IMR-90 (cell line): ENCODE results near the gene AKNA. TPM values are rescaled to one million over a fixed set of nuclear protein-coding genes. Genes with fewer than 3 reads are reported as not detected.

Source experiments
- ATAC-seq: fragments of 200-7000 bp; cut with Tn5 transposase; 2 replicates; pipeline ENCODE4 v1.9.1; 2020; ENCODE audit warnings: low read depth, mild to moderate bottlenecking, moderate library complexity
- BruUV-seq: library from RNA; stranded (reverse); fragments of 400-500 nt; replicated peaks from 2 replicates; lab custom pipeline; 2021; lab: Mats Ljungman, UMichigan
- CTCF ChIA-PET: fragments of 300-600 bp; formaldehyde crosslinking; extraction: SDS; loops from one replicate; lab custom pipeline; 2021; ENCODE audit warnings: antibody characterized with exemption; lab: Yijun Ruan, JAX
- POLR2A ChIA-PET: fragments of 300-600 bp; sonication (Branson Sonifier 250); formaldehyde crosslinking; loops from one replicate; lab custom pipeline; 2022; ENCODE audit warnings: antibody characterized with exemption; ENCODE audit not compliant: unreplicated experiment; lab: Charles Lee
- DNase-seq: peaks from one replicate; pipeline ENCODE4 v3.0.0; 2013
- H2AFZ ChIP-seq: replicated peaks from 2 replicates; pipeline ENCODE3; 2013; ENCODE audit warnings: low read length, mild to moderate bottlenecking; ENCODE audit not compliant: poor library complexity
- H2AK5ac ChIP-seq: 2 replicates; pipeline ENCODE4 v1.6.1; 2013; ENCODE audit warnings: low read depth, low read length, inconsistent platforms
- H2AK9ac ChIP-seq: replicated peaks from 2 replicates; pipeline ENCODE3; 2013; ENCODE audit warnings: mild to moderate bottlenecking, low read depth, low read length, moderate library complexity; ENCODE audit not compliant: poor library complexity
- H2BK120ac ChIP-seq: 2 replicates; pipeline ENCODE4 v1.6.1; 2013; ENCODE audit warnings: low read depth, low read length, inconsistent platforms
- H2BK15ac ChIP-seq: 3 replicates; pipeline ENCODE4 v1.6.1; 2013; ENCODE audit warnings: low read depth, low read length, inconsistent platforms
- H2BK20ac ChIP-seq: 2 replicates; pipeline ENCODE4 v1.6.1; 2013; ENCODE audit warnings: low read depth, mild to moderate bottlenecking, inconsistent platforms, low read length, moderate library complexity
- H2BK5ac ChIP-seq: 2 replicates; pipeline ENCODE4 v1.6.1; 2013; ENCODE audit warnings: mild to moderate bottlenecking, low read depth, low read length, inconsistent platforms; ENCODE audit not compliant: poor library complexity, severe bottlenecking
- H3K14ac ChIP-seq: replicated peaks from 2 replicates; pipeline ENCODE4 v1.6.1; 2013; ENCODE audit warnings: low read depth, low read length, inconsistent platforms
- H3K18ac ChIP-seq: 2 replicates; pipeline ENCODE4 v1.6.1; 2013; ENCODE audit warnings: low read depth, low read length, control low read depth
- H3K23ac ChIP-seq: 2 replicates; pipeline ENCODE4 v1.6.1; 2013; ENCODE audit warnings: low read depth, low read length, inconsistent platforms
- H3K27ac ChIP-seq: 2 replicates; pipeline ENCODE4 v1.5.1; 2013; ENCODE audit warnings: mild to moderate bottlenecking, control low read depth, low read length; ENCODE audit not compliant: insufficient read depth
- H3K27me3 ChIP-seq: 2 replicates; pipeline ENCODE4 v1.6.1; 2013; ENCODE audit warnings: low read length; ENCODE audit not compliant: control insufficient read depth, insufficient read depth
- H3K36me3 ChIP-seq: 2 replicates; pipeline ENCODE4 v1.6.1; 2013; ENCODE audit warnings: low read length, mixed read lengths; ENCODE audit not compliant: control insufficient read depth, insufficient read depth
- H3K4ac ChIP-seq: 2 replicates; pipeline ENCODE4 v1.6.1; 2013; ENCODE audit warnings: low read depth, low read length, inconsistent platforms
- H3K4me1 ChIP-seq: 2 replicates; pipeline ENCODE4 v1.6.1; 2013; ENCODE audit warnings: low read length, mixed read lengths; ENCODE audit not compliant: control insufficient read depth, insufficient read depth
- H3K4me2 ChIP-seq: 2 replicates; pipeline ENCODE4 v1.6.1; 2013; ENCODE audit warnings: low read depth, mild to moderate bottlenecking, control low read depth, low read length, moderate library complexity
- H3K4me3 ChIP-seq: 2 replicates; pipeline ENCODE4 v1.5.1; 2013; ENCODE audit warnings: low read depth, mild to moderate bottlenecking, control low read depth, low read length, moderate library complexity; ENCODE audit not compliant: insufficient read depth
- H3K56ac ChIP-seq: 2 replicates; pipeline ENCODE4 v1.6.1; 2013; ENCODE audit warnings: low read length, inconsistent platforms; ENCODE audit not compliant: insufficient read depth; ENCODE audit errors: extremely low read depth
- H3K79me1 ChIP-seq, 2 experiments: 2 replicates each; pipeline ENCODE4 v1.6.1; 2013; ENCODE audit warnings: low read length in 2 of 2, inconsistent platforms in 1 of 2, low read depth in 1 of 2
- H3K9ac ChIP-seq: 2 replicates; pipeline ENCODE4 v1.6.1; 2013; ENCODE audit warnings: low read depth, low read length, control low read depth
- H3K9me1 ChIP-seq: 2 replicates; pipeline ENCODE4 v1.6.1; 2013; ENCODE audit warnings: low read length, inconsistent platforms; ENCODE audit not compliant: insufficient read depth
- H3K9me3 ChIP-seq: 2 replicates; pipeline ENCODE4 v1.6.1; 2013; ENCODE audit warnings: low read length; ENCODE audit not compliant: control insufficient read depth, insufficient read depth
- H4K20me1 ChIP-seq: 2 replicates; pipeline ENCODE4 v1.6.1; 2013; ENCODE audit warnings: low read length, inconsistent platforms; ENCODE audit not compliant: insufficient read depth
- H4K5ac ChIP-seq: 2 replicates; pipeline ENCODE4 v1.6.1; 2013; ENCODE audit warnings: mild to moderate bottlenecking, low read depth, low read length, control low read depth
- H4K8ac ChIP-seq, 2 experiments: 2 replicates each; pipeline ENCODE4 v1.6.1; 2013; ENCODE audit warnings: low read depth in 2 of 2, low read length in 2 of 2, control low read depth in 1 of 2, inconsistent platforms in 1 of 2
- H4K91ac ChIP-seq: 2 replicates; pipeline ENCODE4 v1.6.1; 2013; ENCODE audit warnings: low read depth, low read length, inconsistent platforms; ENCODE audit not compliant: insufficient read depth
- CEBPB ChIP-seq: IDR thresholded peaks from 2 replicates; pipeline ENCODE4 v1.6.1; 2012; ENCODE audit warnings: low read depth, low read length, improper control_type of control experiment
- ELK1 ChIP-seq: fragments of 150-350 bp; IDR thresholded peaks from 2 replicates; pipeline ENCODE4 v1.6.1; 2016; ENCODE audit warnings: low read depth, mild to moderate bottlenecking, low read length, moderate library complexity, borderline replicate concordance
- FOS ChIP-seq: fragments of 150-350 bp; IDR thresholded peaks from 2 replicates; pipeline ENCODE4 v1.6.1; 2016; ENCODE audit warnings: low read depth, low read length
- MAZ ChIP-seq: IDR thresholded peaks from 2 replicates; pipeline ENCODE4 v1.6.1; 2012; ENCODE audit warnings: low read depth, mild to moderate bottlenecking, low read length, improper control_type of control experiment, moderate library complexity, borderline replicate concordance
- MXI1 ChIP-seq: IDR thresholded peaks from 2 replicates; pipeline ENCODE4 v1.6.1; 2012; ENCODE audit warnings: low read depth, mild to moderate bottlenecking, low read length, moderate library complexity, borderline replicate concordance
- POLR2A ChIP-seq: IDR thresholded peaks from 2 replicates; pipeline ENCODE4 v1.6.1; 2012; ENCODE audit warnings: mild to moderate bottlenecking, low read depth, low read length
- RCOR1 ChIP-seq: IDR thresholded peaks from 2 replicates; pipeline ENCODE4 v1.6.1; 2012; ENCODE audit warnings: mild to moderate bottlenecking, low read length, improper control_type of control experiment; ENCODE audit not compliant: insufficient replicate concordance
- RFX5 ChIP-seq: IDR thresholded peaks from 2 replicates; pipeline ENCODE4 v1.8.0; 2012; ENCODE audit warnings: low read depth, mild to moderate bottlenecking, low read length, moderate library complexity
- USF2 ChIP-seq: fragments of 150-350 bp; IDR thresholded peaks from 2 replicates; pipeline ENCODE4 v1.6.1; 2017; ENCODE audit warnings: mild to moderate bottlenecking, antibody characterized with exemption, low read length, low read depth
- WGBS, 2 experiments: methylation state at CpG; one replicate each; pipeline versions ENCODE4 v1.1.5 to v1.1.7; 2013; ENCODE audit warnings: missing lambda C conversion rate in 2 of 2; ENCODE audit not compliant: insufficient read length in 1 of 2; ENCODE audit errors: extremely low coverage in 2 of 2; 5-methylcytosine and 5-hydroxymethylcytosine counted together
- dilution Hi-C: fragments of 300-500 bp; cut with HindIII; formaldehyde crosslinking; loops from one replicate; pipeline ENCODE4 v1.14.3; 2018; ENCODE audit warnings: low sequenced_read_pairs; ENCODE audit not compliant: unreplicated experiment
- in situ Hi-C: fragments of 300-500 bp; cut with MboI; formaldehyde crosslinking; loops from 3 replicates; pipeline ENCODE4 v1.14.3; 2019; ENCODE audit warnings: low sequenced_read_pairs, inconsistent platforms, mixed read lengths
- intact Hi-C: fragments of 100-400 bp; cut with micrococcal nuclease; formaldehyde crosslinking; loops from 2 replicates; pipeline ENCODE4 v1.10.0; 2022
- polyA plus RNA-seq, 3 experiments: library from polyadenylated mRNA; depleted of rRNA; stranded (reverse); fragments of >200 nt; gene quantifications; 2 replicates each; pipeline ENCODE4 v1.2.3, GENCODE V29; 2012; ENCODE audit warnings: low replicate concordance in 1 of 3
- total RNA-seq: library from RNA; depleted of rRNA; stranded (reverse); fragments of >200 nt; gene quantifications from 2 replicates; pipeline ENCODE4 v1.2.3, GENCODE V29; 2012
- TF ChIP-seq, protein P1 (sequence below): conservative IDR thresholded peaks from 2 replicates; pipeline ENCODE4 v1.5.1; 2012; ENCODE audit warnings: mild to moderate bottlenecking, low read depth, low read length, improper control_type of control experiment

AKNA gene
- total and polyA plus RNA-seq, 2 of the 4 experiments (the other 2 are of a cell fraction): 2.7 to 7.3 TPM

DNA sequence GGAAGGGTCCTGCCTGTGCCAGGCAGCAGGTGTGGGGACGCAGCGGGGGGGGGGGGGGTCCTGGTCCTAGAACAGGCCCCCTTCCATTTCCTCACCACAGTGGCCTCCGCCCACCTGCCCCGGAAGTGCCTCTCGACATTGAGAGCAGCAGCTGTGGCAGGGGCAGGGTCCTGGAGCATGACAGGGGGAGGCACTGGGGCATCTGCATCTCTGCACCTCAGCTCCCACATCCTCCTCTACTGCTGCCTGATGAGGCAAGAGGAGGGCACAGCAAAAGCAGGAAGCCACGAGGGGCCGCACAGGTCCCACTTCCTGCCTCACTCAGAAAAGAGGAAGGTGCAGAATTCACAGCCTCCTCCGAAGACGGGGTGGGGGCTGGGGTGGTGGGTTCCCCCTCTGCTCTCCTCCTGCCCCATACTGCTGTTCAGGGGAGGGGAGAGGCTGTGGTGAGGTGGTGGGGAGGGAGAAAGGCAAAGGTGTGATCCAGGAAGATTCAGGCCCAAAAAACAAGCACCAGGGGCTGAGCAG, 14.8 kb downstream of the AKNA start:
- TF ChIP-seq CEBPB (no peak), MAZ (no peak), ELK1 (no peak), POLR2A (no peak), FOS (no peak), RCOR1 (no peak), USF2 (no peak), RFX5 (no peak), MXI1 (no peak)
- TF ChIP-seq, protein P1, sequence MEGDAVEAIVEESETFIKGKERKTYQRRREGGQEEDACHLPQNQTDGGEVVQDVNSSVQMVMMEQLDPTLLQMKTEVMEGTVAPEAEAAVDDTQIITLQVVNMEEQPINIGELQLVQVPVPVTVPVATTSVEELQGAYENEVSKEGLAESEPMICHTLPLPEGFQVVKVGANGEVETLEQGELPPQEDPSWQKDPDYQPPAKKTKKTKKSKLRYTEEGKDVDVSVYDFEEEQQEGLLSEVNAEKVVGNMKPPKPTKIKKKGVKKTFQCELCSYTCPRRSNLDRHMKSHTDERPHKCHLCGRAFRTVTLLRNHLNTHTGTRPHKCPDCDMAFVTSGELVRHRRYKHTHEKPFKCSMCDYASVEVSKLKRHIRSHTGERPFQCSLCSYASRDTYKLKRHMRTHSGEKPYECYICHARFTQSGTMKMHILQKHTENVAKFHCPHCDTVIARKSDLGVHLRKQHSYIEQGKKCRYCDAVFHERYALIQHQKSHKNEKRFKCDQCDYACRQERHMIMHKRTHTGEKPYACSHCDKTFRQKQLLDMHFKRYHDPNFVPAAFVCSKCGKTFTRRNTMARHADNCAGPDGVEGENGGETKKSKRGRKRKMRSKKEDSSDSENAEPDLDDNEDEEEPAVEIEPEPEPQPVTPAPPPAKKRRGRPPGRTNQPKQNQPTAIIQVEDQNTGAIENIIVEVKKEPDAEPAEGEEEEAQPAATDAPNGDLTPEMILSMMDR: no peak
- ChIA-PET POLR2A (no interaction called here), CTCF (no interaction called here)
- no TSS peak for BruUV-seq
- Histone ChIP-seq H4K8ac (no peak overlapping the region), H3K23ac (no peak overlapping the region), H4K20me1 (no peaks in the 10 kb centered on the region; the same call in 1 of the 2 replicates), H2BK15ac (no peak overlapping the region), H3K18ac (no peak overlapping the region), H3K79me1 (peaks cover 3 to 16% of the 10 kb centered on the region in 2 experiments; a peak in 3 of 4 replicates), H4K5ac (no peak overlapping the region), H2AK9ac (no peak overlapping the region), H3K4me2 (no peak overlapping the region), H3K4me1 (no peaks in the 10 kb centered on the region), H2AFZ (no peak overlapping the region), H2AK5ac (no peak overlapping the region), H3K4ac (no peak overlapping the region), H3K14ac (no peak overlapping the region), H3K36me3 (peaks cover 42% of the 10 kb centered on the region), H3K4me3 (no peak overlapping the region), H2BK20ac (no peak overlapping the region), H2BK5ac (no peak overlapping the region), H3K27me3 (no peaks in the 10 kb centered on the region), H3K9ac (no peak overlapping the region), H3K9me1 (peaks cover 10% of the 10 kb centered on the region), H3K27ac (no peak overlapping the region), H3K56ac (no peak overlapping the region), H3K9me3 (no peaks in the 10 kb centered on the region), H2BK120ac (no peak overlapping the region), H4K91ac (no peak overlapping the region)
- dilution Hi-C loops: no loop called here
- in situ Hi-C loops: no loop called here
- DNase-seq (no peak), ATAC-seq (no peak)
- WGBS, 2 experiments: no CpG with 5 or more reads among the region's 9 CpGs
- intact Hi-C loops: no loop called here
